ENCODE data around the gene DMRTB1.

Gene DMRTB1

DNA sequence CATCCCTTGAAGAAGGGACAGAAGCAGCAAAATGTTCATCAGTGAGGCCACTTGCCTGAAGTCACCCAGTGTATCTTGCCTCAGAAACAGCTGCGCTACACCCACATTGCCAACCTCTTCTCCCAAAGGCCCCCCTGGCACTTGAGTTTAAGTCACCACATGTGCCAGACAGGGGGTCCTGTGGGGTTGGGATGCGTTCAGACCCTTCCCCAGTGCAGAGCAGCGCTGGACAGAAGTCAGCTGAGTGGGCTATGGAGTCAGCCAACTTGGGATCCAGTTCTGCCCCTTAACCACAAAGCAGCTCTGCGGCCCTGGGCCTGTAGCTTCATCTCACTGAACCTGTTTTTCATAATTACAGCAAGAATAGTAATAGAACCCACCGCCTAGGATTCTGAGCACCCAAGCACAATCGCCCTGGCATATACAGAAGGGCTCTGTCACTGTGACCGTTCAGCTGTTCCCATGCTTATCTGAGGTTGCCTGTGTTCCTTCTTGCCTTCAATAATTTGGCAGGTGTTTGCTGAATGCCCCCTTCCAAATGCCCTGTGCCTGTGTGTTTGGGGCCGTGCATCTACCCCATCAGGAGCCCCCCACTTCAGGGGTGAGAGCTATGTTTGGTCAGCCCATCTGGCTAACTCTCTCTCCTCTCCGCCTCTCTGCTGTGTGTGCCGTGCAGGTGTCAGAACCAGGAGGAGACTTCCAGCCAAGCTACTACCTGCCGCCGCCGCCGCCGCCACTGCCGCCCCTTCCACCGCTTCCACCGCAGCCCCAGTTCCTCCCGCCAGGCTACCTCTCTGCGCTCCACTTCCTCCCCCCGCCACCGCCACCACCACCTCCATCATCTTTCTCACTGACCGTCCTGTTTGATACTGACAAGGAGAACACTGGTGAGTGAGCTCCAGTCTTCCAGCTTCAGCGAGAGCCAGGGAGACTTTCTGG, 5.0 kb downstream of the DMRTB1 start:
- DNase-seq = no peak
- no peak for ATAC-seq

DNA sequence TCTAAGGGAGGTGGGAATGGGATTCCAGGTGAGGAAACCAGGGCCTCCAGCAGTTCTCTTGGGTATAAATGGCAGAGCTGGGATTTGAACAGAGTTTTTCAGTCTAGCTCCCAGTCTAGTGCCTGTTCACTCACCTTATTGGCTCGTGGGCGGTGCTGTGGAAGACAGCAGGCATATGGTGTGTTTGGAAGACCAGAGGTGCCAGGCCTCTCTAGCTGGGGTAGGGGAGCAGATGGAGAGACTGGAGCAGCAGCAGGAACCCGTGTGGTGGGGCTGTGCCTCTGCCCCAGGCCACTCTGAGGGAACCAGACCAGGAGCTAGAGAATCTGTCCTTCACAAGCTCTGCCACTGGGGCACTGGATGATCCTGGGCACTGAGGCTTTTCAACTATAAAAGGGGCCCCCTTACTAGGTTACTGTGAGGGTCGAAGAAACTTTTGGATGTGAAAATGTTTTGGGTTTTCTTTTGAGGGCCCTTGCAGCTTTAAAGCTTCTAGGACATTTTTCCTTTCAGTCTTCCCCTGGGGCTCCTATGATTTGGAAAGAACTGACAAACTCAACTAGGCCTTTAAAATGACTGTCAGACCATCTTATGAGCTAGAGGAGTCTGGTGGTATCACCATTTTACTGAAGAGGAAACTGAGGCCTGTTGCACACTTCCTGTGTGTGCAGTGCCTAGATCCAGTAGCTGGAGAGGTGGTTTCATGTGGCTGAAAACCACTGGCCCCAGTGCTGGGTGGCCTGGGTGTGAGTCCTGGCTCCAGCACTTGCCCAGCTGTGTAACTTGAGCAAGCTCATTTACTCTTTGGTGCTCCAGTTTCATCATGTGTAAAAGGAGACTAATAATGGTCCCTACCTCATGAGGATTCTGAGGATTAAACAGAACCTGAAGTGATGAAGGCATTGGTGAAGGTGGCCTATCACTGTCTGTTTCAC, 6.1 kb downstream of the DMRTB1 start:
- no peak for ATAC-seq
- DNase-seq = no peak

DNA sequence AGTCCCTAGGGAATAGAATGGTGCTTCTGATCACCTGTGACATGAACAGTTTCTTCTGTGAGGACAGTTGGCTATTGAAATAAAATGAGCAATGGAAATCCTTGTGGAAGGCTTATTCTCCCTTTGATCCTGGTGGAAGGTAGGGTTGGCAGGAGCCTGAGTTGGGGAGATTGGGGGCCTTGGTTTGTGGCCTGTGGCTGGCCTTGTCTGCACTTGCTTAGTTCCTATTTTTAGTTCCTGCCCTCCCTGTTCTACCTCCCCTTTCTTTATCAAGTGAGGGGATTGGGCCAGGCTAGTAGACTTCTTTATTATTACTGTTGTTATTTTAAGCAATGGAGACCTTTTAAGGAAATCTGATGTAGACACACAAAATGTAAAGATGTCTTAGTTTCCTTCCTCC, 8.2 kb downstream of the DMRTB1 start:
- DNase-seq (no peak), ATAC-seq (no peak)

DNA sequence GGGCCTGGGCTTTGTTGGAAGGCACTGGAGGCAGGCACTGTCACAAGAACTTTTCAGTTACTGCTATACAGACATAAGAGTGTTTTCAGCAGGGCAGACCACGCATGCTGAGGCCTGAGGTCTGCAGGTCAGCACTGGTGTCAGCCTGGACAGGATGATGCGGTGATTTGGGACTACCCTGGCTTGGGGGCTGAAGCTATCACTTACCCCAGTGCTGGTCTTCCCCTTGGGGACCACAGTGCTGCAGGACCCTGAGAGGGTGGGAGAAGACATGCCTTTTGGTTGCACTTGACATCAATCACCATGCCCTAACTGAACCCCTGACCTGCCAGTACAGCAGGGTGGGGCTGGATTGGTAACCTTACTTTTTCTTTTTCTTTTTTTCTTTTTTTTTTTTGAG, 9.2 kb downstream of the DMRTB1 start:
- DNase-seq (no peak), ATAC-seq (no peak)

DNA sequence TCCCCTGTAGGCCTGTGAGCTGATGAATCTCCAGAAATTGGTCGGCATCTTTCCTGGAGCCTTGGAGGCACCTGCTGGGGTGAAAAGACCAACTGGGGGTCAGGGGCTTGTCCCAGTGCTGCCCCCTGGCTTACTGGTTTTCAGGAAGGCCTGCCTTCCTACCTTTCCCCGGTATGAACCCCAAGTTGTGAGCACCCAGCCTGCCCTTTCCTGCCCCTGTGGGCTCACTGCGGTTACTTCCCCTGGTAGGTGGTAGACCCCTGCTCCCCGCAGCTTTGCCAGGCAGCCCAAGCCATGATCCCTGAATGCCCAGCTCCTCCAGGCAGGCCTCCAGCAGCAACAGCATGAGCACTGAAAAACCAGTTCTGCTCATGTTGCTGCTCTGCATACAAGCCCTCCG, 10.2 kb downstream of the DMRTB1 start:
- DNase-seq (no peak), ATAC-seq (no peak)

DNA sequence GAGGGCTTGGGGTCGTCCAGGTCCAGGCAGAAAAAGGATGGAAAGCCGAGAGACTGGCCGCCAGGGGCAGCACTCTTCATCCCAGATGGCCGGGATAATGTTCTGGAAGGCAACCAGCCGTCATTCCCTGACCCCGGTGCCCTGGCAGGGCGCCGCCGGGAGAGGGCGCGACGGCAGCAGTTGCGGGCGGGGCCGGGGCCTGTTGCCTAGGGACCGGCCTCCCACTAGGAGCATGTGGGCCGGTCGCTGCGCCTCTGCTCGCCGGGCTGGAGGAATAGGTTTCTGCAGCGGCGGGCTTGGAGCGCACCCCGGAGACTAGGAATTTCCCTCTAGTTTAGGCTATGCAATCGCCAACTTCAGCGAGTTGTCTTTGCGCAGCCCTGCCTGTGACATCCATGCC, 11.0 kb downstream of the DMRTB1 start:
- DNase-seq (no peak), ATAC-seq (no peak)

DNA sequence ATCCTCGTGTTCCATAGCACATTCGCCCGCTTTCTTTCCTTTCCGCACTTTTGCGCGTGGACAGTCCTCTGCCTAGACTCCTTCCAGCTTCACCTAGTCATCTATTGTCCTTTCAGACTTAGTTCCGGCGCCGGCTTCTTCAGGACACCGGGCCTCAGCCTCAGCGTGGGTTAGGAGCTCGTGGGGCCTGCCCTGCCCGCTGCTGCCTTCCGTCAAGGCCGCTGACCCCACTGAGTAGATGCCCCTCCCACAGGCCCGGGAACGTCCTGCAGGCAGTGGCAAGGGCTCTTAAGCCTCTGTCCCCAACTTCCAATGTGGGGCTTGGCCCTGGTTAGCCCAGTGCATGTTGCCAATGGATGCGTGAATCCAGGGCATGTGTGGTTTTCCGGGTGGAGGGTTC, 11.4 kb downstream of the DMRTB1 start:
- DNase-seq = no peak
- ATAC-seq = no peak

DNA sequence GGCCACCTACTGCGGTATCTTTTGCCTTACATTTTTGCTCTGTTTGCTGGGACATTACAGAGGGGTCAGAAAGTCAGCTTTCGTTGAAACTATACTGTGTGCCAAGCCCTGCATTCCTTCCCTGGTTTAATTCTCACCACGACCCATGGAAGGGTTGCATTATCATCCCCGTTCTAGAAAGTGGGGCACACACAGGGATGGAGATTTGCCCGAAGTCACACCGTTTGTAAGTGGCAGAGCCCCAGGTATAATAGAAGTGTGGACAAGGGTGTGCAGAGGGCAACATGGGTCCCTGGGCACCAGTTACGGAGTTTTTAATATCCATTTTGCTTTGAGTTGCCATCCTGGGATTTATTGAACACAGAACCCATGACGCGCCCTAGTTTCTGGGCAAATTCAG, 11.8 kb downstream of the DMRTB1 start:
- ATAC-seq = no peak

DNA sequence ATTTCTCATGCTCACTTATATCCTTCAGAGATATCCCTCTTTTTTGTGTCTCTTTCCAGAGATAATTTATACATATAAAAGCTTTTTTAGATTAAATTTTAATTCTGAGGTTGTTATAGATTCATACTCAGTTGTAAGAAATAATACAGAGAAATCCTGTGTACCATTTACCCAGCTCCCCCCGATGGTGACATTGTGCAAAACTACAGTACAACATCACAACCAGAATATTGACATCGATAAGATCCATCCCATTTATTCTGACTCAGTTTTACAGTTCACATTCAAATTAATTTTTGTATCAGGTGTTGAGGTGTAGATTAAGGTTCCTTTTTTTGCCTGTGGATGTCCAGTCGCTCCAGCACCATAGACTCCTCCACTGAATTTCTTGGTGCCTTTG, 14.3 kb downstream of the DMRTB1 start:
- no peak for DNase-seq
- ATAC-seq = no peak

More for the DNA sequence above, 11.8 kb downstream of the DMRTB1 start:
- no peak for DNase-seq

DNA sequence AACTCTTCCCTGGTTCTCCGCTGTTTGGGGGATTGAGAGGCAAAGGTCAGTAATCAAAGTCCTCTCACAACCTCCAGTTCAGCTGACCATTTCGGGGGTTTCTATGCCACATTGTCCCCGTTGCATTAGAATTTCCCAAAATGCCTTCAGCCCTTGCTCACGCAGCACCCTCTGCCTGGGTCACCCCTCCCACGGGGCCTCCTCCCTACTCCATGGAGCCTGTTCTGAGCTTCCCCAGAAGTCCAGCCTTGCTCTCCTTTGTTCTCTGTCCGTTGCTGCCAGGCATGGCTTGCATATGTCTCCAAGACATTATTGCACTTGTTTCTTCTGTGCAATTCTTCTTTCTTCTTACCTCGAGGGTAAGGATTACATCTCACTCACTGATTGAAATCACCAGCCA, 16.5 kb downstream of the DMRTB1 start:
- no peak for ATAC-seq
- no peak for DNase-seq

DNA sequence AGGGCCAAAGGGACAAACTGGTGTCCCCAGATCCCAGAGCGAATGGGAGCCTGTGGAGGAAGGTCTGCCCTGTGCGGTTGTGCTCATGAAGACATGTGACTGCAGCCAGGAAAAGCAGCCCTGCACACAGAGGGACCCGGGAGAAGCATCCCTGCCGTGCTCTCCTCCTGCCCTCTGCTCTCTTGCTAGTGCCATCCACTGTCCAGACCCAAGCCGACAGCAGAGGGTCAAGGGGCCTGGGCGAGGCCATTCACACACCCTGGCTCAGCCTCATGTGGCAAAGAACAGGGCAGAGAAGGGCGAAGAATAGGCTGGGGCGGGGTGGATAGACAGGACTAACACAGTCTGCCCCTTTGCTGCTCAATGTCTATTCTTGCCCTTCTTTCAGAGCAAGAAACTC, 17.4 kb downstream of the DMRTB1 start:
- DNase-seq = no peak
- ATAC-seq = no peak

DNA sequence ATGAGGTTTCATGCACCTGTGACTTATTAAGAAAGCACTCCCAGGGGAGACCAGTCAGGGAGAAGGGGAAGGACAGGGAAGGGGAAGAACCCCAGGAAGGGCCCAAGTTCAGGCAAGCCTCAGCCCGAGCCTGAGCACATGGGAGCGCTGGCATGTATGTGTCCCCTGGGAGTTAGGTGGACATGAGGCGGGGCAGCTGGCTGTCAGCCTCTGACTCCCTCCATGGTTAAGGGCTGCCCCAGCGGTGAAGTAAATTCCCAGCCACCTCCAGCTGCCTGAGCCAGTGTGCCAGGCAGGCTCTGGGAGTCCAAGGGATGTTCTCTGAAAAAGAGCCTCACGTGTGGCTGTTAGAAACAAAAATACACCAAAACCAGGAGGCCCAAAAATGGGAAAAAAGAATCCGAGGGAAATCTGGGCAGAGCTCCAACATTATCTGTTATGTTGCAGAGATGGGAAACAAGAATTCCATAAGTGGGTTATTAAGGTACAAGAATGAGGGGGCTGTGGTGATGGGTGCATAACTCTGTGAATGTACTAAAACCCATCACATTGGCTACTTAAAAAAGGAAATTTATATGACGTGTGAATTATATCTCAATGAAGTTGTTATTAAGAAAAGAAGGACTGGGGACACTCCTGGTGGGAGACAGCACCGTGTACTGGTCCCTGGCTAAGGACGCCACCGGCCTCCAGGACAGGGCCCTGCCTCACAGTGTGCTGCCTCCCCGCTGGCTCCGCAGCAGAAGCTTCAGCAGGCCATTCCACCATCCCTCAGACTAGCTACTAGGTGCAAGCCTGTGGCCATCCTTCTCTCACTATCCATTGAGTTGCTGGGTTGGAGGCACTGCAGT, 18.7 kb downstream of the DMRTB1 start:
- no peak for DNase-seq
- no peak for ATAC-seq

DNA sequence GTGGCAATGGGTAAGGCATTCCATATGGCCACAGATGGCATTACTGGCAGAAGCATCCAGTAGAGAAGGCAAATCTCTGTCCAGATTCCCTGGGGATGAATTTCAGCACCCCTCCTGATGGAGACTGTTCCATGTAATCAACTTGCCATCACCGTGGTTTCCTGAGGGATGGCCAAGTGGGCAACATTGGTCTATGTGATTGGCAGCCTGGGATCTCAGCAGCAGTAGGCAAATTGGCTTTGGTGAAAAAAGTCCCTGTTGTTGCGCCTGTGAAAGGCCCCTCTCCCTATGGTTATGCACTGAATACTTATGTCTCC, 19.3 kb downstream of the DMRTB1 start:
- ATAC-seq = no peak
- no peak for DNase-seq

DNA sequence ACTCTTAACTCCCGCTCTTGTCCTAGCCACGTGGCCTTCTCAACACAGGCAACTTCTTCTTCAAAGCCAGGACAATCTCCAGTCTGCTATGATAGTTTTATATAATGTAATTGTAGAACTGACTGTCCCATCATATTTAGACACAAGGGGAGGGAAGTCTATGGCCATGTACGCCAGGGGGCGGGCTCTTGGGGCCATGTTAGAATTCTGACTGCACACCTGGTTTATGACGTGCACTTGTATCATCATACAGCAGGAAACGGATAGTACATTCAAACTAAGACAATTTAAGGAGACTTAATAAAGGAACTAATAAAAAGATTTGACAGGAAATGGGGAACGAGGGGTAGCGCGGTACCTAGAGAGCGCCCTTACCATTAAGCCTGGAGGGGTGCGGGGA, 21.5 kb downstream of the DMRTB1 start:
- DNase-seq (no peak), ATAC-seq (no peak)

DNA sequence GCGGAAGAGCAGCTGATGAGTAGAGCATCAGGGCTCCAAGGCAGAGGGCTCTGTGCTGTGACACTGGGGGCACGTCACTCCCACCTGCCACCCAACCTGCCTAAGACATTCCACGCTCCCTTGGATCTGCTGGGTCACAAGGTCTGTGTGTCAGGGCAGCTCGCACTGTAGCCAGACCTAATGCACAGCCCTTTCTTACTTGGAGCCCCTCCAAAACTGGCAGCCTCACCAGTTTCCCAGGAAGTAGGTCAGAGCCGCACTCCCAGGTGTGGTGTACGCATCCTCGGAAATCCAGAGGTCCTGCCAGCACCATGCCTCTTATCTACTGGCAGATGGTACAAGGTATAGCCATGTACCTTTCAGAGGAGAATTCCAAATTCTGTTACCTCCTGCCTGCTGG, 22.3 kb downstream of the DMRTB1 start:
- ATAC-seq = no peak
- DNase-seq = no peak

DNA sequence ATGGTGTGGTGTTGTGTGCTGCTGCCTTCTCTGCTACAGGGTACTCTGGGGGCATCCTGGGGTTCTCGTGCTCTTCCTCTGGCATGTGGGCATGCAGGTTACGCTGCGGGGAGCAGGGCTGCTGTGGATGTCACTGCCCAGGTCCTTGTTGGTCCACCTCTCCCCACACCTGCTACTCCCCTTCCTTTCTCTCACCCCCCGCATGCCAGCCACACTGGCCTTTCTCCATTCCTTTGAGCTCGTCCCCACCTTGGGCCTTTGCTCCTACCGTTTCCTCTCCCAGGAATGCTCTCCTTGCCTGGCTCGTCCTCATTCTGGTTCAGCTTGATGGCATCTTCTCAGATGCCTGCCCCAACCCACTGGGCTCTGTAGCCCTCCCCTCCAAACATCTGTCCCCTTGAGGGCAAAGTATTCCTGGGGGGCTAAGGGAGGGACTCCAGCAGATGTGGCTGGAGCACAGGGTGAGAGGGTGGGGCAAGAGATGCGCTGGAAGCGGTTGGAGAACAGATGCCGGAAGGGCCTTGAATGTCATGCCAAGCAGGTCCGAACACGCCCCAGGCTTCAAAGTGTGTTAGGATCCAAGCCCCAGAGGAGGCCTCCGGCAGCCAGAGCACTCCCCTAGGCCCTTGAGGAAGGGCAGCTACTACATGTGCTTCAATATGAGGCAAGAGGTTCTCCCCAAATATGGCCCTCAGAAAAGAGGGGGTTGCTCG, 23.4 kb downstream of the DMRTB1 start:
- ATAC-seq = no peak
- DNase-seq = no peak

DNA sequence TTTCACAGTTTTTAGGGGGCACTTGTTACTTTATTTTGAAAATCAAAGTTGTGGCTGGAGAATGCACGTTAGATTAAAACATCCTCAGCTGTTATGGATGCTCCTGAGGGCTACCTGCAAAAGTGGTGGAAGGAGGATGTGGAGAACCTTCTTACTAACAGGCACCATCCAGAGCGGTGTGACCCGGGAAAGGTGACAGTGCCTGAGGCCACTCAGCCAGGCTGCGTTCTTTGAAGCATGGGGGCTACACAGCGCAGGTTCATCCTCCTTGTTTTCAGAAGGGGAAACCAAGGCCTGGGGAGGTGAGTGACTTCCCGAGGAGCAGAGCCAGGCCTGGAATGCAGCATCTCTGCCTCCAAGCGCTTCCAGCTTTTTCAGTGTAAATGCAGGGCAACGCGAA, 24.0 kb downstream of the DMRTB1 start:
- ATAC-seq (no peak), DNase-seq (no peak)

DNA sequence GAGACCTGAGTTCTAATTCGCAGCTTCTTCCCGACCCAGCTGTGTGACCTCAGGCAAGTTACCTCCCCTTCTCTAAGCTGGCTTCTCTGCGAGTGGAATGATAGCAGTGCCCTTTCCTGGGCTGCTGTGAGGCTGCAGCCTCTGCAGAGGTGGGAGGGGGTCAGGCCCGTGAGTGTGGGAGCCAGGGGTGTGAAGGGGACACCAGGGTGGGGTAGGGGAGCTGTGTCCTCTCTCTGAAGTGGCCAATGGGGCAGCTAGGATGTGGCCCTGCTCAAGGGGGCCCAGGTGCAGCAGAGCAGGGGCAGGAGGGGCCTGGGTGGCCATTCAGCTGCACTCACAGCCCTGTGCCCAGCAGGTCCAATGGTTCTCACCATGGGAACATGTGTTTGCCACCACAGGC, 24.5 kb downstream of the DMRTB1 start:
- no peak for DNase-seq
- ATAC-seq = no peak

DNA sequence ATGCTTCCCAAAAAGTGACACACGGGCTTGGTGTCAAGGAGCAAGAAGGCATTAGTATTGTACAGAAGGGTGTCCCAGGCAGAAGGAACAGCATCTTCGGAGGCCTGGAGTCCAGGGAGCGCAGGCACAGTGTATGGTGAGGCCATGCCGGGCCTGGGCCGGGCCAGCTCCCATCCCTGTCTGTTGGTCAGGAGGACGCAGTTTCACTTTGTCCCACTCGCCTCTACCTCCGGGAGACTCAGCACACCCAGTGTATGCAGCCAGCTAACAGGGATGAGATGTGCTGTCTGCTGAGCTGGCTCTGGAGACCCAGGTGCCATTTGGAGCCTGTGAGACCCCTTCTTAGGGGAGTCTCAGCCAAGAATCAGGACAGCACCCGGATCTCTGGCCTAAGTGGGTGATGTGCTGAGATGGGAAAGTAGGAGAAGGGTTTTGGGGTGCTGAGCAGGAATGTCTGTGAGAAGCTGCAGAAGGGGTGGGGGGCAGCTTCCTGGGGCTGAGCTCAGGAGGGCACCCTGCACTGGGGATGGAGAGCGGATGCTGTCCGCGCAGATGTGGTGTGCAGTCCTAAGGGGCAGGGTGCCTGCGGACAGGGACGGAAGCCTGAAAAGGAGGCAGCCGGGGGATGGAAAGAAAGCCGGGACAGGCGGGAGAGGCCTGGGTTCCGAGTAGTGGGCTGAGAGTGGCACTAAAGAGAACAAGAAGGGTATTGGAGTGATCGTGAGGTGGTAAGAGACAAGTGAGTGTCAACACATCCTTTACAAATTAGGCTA, 25.7 kb downstream of the DMRTB1 start:
- DNase-seq (no peak), ATAC-seq (no peak)

DNA sequence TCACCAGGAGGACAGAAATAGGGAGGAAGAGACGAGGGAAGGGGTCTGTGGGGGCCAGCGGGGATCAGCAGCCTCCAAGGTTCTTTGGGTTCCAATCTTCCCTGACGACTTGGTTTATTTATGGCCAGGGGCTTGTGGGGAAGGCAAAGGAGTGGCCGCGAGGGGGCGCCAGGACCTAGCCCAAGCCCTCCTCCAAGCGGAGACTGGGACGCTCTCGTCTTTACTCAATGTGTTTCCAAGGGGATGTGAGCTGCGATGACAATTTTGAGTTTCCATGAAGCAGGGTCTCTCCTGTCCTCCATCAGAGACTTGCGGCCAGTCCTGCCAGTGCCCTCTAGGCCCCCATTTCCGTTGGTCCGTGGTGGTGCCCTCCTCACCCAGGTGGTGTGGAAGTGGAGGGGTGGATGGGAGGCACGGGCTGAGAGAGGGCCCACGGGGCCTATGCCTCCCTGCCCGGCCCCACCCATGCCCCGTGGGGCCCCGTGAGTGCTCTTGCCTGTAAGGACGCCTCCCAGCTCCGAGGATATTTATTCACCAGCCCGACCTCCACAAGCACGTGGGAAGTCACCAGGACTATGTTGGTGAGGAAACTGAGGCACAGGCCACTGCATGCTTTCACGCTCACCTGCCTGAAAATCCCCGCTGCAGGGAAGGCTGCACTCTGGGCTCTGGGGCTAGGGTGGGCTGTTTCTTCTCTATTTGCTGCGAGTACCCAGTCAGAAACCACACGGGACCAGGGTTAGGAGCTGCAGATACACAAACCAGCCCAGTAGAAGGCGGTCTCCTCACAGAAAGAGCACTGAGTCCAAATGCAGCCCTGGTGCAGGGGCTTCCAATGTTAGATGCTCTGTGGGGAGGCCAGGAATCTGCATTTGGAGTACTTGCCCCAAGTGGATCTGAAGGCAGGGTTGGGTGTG, 26.5 kb downstream of the DMRTB1 start:
- DNase-seq = peak; percentile 80
- peak; percentile 59 for ATAC-seq
